Measurements from ENCODE around the gene ZBTB20. TPM values are rescaled to one million over a fixed set of nuclear protein-coding genes. Genes with fewer than 3 reads are reported as not detected.

The ZBTB20 gene
- total RNA-seq, 1 experiment from 2014 or later: 25.9 TPM

DNA sequence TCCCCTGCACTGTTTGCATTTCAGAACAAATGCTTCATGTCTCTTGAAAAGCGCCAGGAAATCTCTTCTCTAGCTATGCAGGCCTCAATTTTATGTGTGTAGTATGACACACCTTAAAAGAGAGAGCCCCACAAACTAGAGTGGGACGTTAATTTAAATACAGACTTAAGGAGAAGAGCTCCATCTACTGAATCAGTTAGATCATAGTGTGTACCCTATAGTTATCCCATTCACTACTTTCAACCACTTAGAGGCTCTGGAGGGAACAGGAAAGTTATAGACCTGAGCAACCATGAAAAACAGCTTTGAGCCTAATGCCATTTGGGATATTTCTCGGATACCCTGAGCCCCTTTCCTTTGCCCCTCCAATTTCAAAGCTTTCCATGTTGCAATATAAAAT is 699.5 kb downstream of the ZBTB20 start:
- peak; percentile 34 for DNase-seq (ENCODE audit: low read depth)

DNA sequence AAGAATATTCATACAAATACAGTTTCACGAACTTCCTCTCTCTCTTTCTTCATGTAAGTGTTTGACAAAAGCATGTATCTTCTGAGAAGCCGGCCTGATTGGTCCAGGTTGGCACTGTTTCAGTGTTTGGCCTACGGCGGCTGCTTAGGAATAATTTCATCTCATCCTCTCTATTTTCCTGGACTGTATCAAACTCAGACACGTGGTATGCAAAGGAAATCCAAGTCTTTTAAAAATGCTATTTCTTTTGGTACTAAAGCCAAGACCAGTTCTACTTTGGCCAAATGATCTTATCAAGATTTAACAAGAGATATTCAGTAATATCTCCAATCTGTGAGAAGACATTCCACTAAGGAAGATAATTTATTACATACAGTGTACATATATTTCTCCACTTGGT is 700.5 kb downstream of the ZBTB20 start:
- no peak for DNase-seq (ENCODE audit: low read depth)

DNA sequence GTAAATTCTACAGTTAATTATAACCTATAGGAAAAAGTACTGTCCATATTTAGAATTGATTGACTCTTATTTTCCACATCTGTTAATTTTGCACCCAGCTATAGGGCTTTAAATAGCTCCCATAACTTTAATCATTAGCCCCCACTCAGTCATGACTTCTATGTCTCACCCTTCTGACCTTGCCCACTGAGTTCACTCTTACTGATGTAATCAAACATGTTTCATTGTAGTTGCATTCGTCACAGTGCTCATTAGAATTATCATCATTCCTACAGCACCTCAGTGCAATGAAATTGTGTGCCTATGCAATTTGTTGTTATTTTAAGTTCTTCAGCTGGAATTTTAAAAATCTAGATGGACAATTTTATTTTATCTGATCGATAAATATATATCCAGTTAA is 701.9 kb downstream of the ZBTB20 start:
- peak; percentile 34 for DNase-seq (ENCODE audit: low read depth)

DNA sequence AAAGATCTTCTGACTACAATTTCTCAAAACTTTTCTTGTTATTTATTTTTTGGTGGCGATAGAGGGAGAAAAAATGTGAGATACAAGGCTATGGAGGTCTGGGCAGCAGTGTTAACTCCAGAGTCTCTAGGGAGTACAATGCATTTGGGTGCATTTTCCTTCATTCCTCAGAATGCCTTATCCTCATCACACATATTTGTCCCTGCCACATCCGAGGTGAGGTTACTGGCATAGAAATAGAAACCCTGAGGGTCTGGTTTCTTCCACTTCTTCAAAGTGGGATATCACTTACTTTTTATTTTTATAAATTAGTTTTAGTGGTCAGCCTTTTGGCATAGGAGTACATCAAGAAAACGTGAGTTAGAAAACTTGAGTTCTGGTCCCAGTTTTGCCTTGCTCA is 702.9 kb downstream of the ZBTB20 start:
- DNase-seq (ENCODE audit: low read depth): peak; percentile 33

DNA sequence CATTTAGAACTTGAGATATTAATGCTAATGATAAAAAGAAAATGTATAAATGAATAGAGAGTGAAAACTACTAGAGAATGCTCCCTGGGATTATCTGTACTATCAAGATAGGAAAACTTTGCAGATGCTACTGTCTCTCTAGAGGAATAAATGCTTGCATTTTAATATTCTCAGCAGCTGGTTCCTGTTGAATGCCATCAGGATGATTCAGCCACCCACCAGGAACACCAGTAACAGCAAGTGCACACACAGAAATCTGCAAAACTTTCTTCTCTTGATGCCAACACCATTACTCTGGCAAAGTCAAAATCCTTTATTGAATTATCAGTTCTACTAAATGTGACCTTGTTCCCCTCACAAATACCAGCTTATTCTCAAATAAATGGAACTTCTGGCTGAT is 704.8 kb downstream of the ZBTB20 start:
- peak; percentile 63 for DNase-seq (ENCODE audit: low read depth)

DNA sequence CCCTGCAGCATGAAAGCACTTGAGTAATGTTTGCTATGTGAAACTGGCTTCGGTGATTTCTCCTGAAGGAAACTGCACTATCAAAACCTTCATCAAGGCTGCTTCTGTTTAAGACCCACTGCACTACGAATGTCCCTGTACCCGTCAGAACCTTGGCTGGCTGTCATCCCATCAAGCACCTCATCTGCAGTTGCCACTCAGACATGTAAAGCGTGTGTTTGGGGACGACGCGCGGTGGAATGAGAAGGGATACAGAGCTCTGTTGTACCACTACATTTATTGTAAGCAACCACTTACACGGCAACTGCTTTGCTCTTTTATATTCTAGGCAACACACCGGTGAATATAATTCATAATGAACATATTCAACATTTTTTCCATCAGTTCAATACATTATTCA is 705.7 kb downstream of the ZBTB20 start:
- DNase-seq (ENCODE audit: low read depth): no peak

DNA sequence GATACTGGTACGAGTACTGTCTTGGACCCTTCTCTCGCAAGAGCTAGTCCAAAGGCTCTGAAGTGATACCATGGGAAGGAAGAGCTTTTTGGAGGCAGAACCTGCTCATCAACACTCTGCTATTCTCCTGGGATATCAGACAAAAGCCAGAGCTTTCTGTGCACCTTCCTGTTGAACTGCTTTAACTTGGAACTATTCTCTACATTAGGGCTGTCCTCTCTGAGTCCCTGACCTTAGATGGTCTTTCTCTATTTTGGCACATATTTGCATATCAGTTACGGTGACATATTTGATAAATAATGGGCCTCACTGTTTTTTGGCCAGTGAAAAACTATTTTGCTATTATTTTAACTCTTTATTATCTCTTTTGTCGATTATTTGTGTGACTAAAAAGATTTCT is 706.4 kb downstream of the ZBTB20 start:
- no peak for DNase-seq (ENCODE audit: low read depth)

DNA sequence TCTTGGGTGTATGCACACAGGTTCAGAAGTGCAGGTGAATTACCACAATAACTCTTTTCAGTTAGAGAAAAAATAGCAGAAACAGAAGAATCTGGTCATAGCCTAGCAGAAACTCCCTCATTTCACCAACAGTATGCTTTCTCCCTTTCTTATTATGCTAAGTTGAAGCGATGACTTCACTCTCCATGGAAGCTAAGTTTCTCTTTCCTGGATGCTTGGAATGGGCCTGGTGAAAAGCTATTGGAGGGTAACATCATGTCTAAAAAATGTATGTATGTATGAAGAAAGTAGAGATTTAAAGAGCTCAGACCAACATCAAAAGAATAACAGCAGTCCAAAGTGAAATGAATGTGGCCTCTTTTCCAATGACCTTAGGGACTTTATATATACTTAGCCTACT is 707.8 kb downstream of the ZBTB20 start:
- peak; percentile 41 for DNase-seq (ENCODE audit: low read depth)

DNA sequence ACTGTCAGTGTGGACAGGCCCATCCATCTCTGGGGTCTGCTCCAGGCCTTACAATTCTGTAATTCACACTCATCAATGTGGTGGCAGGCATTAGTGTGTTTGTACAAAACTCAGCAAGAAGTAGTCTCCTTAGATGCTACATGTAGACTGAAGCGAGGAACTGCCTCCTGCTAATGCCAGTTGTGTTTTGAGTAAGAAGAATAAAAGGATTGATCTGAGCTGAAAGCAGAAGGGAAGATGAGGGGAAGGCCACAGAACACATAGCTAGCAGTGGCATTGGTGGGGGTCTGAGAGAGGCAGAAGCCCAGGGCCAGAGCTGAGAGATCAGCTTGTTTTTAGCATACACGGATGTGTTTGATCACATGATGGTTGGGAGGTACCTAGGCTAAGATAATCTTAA is 709.2 kb downstream of the ZBTB20 start:
- DNase-seq (ENCODE audit: low read depth): no peak

DNA sequence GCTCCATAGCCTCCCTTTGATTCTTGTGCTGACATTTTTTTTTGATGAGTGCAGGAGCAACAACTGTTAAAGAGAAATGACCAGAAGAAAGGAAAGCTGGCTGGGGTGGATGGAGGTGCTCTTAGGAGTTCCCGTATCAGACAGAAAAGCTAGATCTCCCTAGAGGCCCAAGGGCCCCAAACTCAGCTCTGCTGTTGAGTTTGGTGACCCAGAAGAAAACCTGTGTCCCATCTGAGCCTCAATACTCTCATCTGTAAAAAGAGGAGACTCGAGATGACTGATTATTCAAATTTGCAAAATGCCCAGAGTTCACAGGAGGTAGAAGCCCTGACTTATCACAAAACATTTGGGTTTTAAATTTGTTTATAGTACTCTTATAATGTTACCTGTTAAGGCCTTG is 710.9 kb downstream of the ZBTB20 start:
- no peak for DNase-seq (ENCODE audit: low read depth)

DNA sequence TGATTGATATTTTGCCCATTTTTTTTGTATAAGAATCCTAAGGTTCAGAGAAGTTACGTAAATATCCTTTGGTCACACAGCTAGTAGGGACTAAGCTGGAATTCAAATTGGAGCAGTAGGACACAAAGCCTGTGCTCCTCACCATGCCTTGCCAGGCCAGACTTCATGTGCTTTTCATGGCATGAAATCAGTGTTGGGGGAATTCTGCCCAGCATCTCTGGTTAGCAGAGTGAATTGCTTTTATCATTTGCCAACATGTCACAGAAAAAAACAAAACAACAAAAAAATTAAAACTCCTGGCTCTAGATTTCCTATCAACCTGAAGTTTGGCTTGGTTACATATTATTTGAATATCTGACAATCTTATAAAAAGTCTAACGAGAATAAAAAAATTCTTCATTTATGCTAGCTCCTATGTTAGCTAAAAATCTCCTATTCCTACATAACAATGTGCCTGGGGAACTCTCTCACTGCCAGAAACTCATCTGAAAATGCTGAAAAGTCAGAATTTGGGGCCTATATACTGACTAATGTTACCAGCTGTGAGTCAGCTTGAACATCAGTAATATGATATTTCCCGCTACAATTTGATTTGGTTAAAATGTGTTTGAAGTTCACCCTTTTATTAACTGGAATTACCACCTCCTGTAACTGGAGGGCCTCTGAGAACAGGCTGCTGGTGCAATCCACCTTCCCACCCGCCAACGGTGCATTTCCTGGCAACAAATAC is 711.5 kb downstream of the ZBTB20 start:
- peak; percentile 19 for DNase-seq (ENCODE audit: low read depth)

DNA sequence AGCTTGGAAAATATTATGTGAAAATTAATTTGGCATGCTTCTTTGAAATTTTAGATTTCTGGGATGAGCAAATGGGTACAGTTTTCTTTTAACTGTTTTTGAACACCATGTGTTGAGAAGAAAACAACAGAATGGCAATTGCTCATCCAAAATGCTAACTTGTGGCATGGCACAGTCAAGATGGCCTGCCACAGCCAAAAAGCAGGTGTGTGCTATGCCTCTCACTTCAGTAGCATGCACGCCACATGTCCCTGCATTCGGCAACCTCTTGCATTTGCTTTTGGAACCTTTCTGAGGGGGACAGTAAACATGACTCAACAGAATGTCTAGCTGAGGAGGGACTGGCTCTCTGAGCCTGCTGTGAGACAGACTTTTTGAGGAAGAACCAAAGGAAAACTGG is 714.8 kb downstream of the ZBTB20 start:
- no peak for DNase-seq (ENCODE audit: low read depth)

DNA sequence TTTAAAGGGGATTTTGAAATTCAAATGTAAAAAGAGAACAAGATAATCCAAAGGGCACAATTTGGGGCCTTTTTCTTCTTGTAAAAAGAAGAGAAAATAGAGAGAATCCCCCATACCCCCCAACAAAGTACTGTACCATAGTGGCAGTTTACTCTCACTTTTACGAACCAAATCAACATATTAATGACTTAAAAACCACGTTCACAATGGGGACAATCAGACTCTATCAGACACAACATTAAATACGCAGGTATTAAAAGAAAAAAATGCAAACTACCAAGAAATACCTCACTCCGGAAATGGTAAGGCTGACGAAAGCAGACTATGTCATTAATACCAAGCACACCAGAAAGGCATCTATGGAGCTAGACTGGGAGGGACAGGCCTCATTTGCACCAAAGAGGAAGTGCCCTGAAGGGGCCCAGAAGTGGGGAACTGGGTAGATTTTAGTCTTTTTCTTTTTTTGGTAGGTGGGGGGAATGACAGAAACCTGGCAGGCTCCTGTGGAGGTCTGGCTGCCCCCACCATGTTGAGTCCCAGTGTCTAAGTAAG is 719.0 kb downstream of the ZBTB20 start:
- no peak for DNase-seq (ENCODE audit: low read depth)

DNA sequence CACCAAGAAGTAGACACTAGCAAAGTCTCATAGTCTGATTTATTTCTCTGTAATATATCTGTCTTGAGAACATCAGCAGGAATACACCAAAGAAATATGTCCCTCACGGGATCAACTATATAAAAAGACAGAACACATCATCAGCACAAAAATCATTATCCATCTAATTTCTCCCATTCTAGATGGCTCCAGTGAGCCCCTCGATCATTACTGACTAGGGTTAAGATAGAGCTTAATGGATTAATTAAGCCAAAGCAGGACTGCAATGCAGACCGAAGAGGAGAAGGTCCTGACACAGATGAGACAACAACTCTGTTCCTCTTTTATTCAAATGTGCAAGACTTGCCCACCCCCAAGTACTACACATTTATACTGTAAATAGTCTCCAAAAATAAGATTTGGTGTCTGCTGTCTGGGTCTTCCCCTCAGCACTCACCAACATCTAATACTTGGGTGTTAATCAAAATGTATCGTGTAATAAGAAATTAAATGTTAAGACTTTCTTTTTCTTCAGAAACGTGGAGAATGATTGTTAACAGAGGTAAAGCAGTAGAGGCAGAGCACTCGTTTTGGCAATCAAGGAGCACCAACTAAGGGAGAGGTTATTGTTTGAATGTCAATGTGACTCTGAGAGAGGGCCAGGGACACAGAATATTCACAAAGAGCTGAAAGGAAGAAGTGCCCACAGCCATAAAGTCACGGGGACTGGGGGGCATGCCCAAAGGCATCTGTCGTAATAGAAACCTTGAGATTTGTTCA is 719.6 kb downstream of the ZBTB20 start:
- DNase-seq (ENCODE audit: low read depth): no peak

DNA sequence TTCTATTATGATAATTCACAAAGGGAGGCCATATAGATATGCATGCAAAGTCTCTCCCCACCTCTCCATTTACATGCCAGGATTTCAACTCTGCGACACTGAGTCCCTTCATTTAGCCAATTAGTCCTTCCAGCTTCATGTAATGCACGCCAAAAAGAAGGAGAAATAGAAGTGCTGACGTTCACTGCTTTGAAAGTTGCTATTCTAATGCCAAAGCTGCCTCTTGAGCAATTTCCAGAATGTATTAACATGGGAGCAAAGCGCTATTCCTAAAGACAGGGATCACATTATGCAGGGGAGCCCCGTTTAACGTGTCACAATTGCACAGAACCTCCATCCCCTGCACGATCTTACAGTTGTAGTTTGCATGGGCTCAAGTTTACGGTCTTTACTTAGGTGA is 722.8 kb downstream of the ZBTB20 start:
- no peak for DNase-seq (ENCODE audit: low read depth)

DNA sequence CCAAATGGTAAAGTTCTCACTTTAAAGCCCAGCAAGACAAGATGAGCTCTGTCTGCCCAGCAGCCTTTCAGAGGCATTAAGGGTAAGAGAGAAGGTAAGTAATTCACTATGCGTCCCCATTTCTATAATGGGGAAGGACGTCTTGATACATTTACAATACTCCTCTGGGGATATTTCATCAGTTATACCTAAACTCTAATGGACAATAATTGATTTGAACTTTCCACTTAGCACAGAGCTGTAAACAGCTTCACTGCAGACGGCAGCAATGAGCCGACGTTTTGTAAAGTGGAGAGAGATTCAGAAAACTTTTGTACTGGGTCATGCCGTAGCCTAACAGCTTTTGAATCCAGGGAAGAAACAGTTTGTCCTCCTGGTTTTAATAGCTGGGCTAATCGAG is 725.9 kb downstream of the ZBTB20 start:
- no peak for DNase-seq (ENCODE audit: low read depth)

DNA sequence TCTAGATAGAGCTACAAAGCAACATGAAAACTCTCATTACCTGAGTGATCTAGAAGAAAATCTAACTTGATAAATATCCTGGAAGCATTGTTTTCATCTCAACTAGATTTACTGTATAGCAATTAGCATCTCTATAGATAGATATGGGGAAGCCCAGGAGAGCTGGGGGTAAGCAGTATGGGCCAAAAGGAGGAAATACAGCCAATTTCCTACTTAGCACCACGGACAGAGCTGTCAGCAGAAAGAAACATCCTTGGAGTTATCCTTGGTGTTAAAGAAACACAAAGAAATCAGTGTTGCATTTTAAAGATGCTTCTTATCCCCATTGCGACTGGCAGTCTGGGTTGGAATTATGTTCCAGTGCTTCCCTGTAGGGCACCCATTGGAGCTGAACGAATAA is 727.0 kb downstream of the ZBTB20 start:
- DNase-seq (ENCODE audit: low read depth): peak; percentile 18

DNA sequence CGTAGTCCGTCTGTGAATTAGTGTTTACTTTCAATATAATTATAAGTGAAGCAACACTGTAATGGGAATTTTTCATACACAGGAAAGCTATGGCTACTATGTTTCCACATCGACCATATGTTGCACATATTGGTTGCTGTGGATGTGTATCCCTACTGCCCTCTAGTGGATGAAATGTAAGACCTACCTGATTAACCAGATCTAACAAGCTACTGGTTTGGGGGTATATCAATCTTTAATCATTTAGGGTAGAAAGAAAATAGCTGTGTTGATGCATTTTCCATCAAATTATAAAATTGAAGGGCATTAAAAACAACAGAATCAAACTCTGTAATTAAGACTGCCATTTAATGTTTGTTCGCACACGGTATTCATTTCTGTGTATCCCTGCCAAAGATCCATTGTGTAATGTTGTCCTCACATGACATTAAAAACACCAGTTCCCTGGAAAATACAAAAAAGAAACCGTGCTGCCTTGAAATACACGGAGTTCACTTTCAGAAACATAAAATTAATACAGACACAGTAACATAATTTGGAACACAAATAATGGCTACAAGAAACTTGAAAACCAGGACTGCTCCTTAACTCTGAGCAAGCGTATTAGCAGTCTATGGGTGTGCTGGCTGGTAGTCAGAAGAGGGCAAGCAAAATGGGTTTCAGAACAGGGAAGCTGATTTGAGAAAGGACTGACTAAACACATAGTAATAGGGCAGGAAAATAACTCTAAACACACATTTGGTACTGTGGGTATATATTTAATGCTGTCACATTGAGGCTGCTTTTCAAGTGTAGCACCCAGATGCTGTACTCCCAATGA is 728.2 kb downstream of the ZBTB20 start:
- DNase-seq (ENCODE audit: low read depth): peak; percentile 83

DNA sequence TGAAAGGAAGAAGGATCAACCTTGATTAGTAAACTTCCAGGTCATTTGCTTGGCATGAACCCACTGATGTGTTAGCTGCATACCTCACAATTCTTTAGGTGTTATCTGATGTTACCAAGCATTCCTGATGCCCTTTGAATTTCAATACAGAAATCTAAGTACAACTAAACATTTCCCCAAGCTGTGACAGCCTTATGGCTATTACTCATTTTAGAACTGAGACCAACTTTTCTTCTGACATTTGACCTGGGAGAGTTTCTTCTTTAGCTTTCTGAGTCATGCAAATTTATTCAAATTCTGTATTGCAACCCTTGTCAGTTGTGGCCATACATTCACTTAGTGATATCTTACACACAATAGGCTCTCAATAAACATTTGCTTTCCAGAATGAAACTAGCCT is 729.0 kb downstream of the ZBTB20 start:
- peak; percentile 80 for DNase-seq (ENCODE audit: low read depth)

DNA sequence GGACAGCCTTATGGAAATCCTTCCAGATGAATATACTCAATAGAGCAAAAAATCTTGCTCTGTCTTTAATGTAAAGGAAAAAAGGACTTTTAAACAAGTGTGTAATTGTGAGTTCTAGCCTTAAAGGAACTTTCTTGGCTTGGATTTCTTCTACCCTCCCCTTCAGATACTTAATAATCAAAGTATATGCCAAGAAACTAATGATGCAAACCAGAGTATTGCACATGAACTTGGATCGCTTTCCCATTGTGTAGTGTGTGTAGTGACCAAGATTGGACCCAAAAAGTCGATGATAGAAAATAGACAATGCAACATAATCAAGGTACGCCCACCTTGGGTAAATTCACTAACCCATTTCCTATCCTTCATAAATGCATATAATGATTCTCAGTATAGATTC is 729.4 kb downstream of the ZBTB20 start:
- no peak for DNase-seq (ENCODE audit: low read depth)

DNA sequence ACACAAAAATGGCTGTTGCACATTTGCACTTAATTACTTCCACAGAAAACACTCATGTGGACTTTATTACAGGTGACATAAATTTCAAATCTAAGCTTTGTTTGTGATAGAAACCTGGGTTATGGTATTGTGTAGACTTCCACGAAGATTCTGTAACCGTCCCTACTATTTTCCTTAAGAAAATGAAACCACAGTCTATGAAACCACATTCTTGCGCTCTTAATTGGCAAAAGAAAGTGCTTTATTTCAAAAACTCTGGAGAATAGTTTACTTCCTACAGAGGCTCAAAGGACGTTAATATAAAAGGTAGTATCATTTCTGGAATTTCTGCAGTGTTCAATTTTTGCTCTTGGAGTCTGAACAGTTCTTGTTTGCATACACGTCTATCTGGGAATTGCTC is 729.8 kb downstream of the ZBTB20 start:
- peak; percentile 52 for DNase-seq (ENCODE audit: low read depth)
